Panc1 (cell line): ENCODE data around the gene SNX24. TPM values are rescaled to one million over a fixed set of nuclear protein-coding genes. Genes with fewer than 3 reads are reported as not detected.

Source experiments
- ATAC-seq: fragments of 200-7000 bp; cut with Tn5 transposase; 2 replicates; pipeline ENCODE4 v1.9.1; 2020; ENCODE audit warnings: mild to moderate bottlenecking, moderate library complexity
- BruUV-seq: library from RNA; stranded (reverse); fragments of 400-500 nt; replicated peaks from 2 replicates; lab custom pipeline; 2021; lab: Mats Ljungman, UMichigan
- CTCF ChIA-PET: fragments of 300-600 bp; sonication (Branson Sonifier 250); formaldehyde crosslinking; loops from one replicate; lab custom pipeline; 2022; ENCODE audit warnings: antibody characterized with exemption; lab: Charles Lee
- POLR2A ChIA-PET: fragments of 300-600 bp; sonication (Branson Sonifier 250); formaldehyde crosslinking; loops from one replicate; lab custom pipeline; 2022; ENCODE audit warnings: antibody characterized with exemption; lab: Charles Lee
- DNase-seq: peaks from one replicate; pipeline ENCODE4 v3.0.0-alpha.2; 2010; ENCODE audit warnings: low read depth, low spot score
- H3K27ac ChIP-seq: 2 replicates; pipeline ENCODE4 v1.5.1; 2011; ENCODE audit warnings: mild to moderate bottlenecking, low read length, inconsistent platforms
- H3K27me3 ChIP-seq: fragments of 200-500 bp; sonication (Bioruptor generic); 2 replicates; pipeline ENCODE4 v1.6.0; 2014; ENCODE audit warnings: low read length, inconsistent platforms; ENCODE audit not compliant: control insufficient read depth, insufficient read depth
- H3K36me3 ChIP-seq: fragments of 200-500 bp; sonication (Bioruptor generic); 2 replicates; pipeline ENCODE4 v1.5.1; 2014; ENCODE audit warnings: inconsistent platforms, mild to moderate bottlenecking, low read length, moderate library complexity; ENCODE audit not compliant: control insufficient read depth, insufficient read depth
- H3K4me1 ChIP-seq: 2 replicates; pipeline ENCODE4 v1.5.1; 2011; ENCODE audit warnings: inconsistent platforms, mild to moderate bottlenecking, low read length, moderate library complexity; ENCODE audit not compliant: control insufficient read depth, insufficient read depth
- H3K4me3 ChIP-seq, 2 experiments: 2 replicates each; pipeline ENCODE4 v1.5.1; 2011 to 2012; ENCODE audit warnings: low read depth in 2 of 2, low read length in 2 of 2, mild to moderate bottlenecking in 2 of 2, inconsistent platforms in 1 of 2, moderate library complexity in 1 of 2
- H3K9me3 ChIP-seq: fragments of 200-500 bp; sonication (Bioruptor generic); 2 replicates; pipeline ENCODE4 v1.5.1; 2014; ENCODE audit warnings: low read depth, mild to moderate bottlenecking, inconsistent platforms, low read length, moderate library complexity; ENCODE audit not compliant: control insufficient read depth, insufficient read depth
- CTCF ChIP-seq: fragments of 450-650 bp; IDR thresholded peaks from 2 replicates; pipeline ENCODE4 v1.5.1; 2017; ENCODE audit warnings: mild to moderate bottlenecking
- POLR2AphosphoS5 ChIP-seq: IDR thresholded peaks from 2 replicates; pipeline ENCODE4 v1.6.1; 2012; ENCODE audit warnings: mild to moderate bottlenecking, low read depth, low read length, moderate library complexity
- SIN3A ChIP-seq: IDR thresholded peaks from 2 replicates; pipeline ENCODE4 v1.6.1; 2012; ENCODE audit warnings: low read depth, mild to moderate bottlenecking, low read length, moderate library complexity, borderline replicate concordance; ENCODE audit not compliant: insufficient read depth
- TCF7L2 ChIP-seq: IDR thresholded peaks from 2 replicates; pipeline ENCODE4 v1.6.1; 2011; ENCODE audit warnings: mild to moderate bottlenecking, low read depth, low read length, inconsistent platforms
- in situ Hi-C: cut with HindIII; loops from 2 replicates; pipeline ENCODE4 v1.10.0; 2016; ENCODE audit warnings: low sequenced_read_pairs, low pct_unique_long_range_greater_than_20kb
- intact Hi-C: fragments of 100-400 bp; cut with micrococcal nuclease; formaldehyde crosslinking; loops from one replicate; pipeline ENCODE4 v1.10.0; 2022; ENCODE audit not compliant: unreplicated experiment
- total RNA-seq: library from RNA; stranded (reverse); gene quantifications from one replicate; pipeline ENCODE4 v1.2.1, GENCODE V29; 2021; ENCODE audit not compliant: unreplicated experiment
- TF ChIP-seq, protein P1 (sequence below), 2 experiments: IDR thresholded peaks; 2 replicates each; pipeline ENCODE4 v1.6.1; 2011 to 2012; ENCODE audit warnings: low read depth in 2 of 2, control low read depth in 1 of 2, low read length in 1 of 2, mild to moderate bottlenecking in 1 of 2, moderate library complexity in 1 of 2; ENCODE audit not compliant: insufficient read depth in 1 of 2

SNX24 gene
- total RNA-seq, 1 experiment from 2014 or later: 32.8 TPM

- POLR2A ChIA-PET: no interaction called here
- Histone ChIP-seq H3K36me3 (no peaks in the 10 kb centered on the region), H3K4me1 (peaks cover 12% of the 10 kb centered on the region), H3K4me3 (no peak overlapping the region), H3K27me3 (no peaks in the 10 kb centered on the region), H3K27ac (no peak overlapping the region), H3K9me3 (no peaks in the 10 kb centered on the region)
- DNase-seq (no peak), ATAC-seq (no peak)
- intact Hi-C loops (no loop called here), in situ Hi-C loops (no loop called here)
- no peak for TF ChIP-seq POLR2AphosphoS5
- TF ChIP-seq SIN3A: no peak
- TF ChIP-seq CTCF: no peak
- no peak for TF ChIP-seq TCF7L2
- TF ChIP-seq, protein P1, sequence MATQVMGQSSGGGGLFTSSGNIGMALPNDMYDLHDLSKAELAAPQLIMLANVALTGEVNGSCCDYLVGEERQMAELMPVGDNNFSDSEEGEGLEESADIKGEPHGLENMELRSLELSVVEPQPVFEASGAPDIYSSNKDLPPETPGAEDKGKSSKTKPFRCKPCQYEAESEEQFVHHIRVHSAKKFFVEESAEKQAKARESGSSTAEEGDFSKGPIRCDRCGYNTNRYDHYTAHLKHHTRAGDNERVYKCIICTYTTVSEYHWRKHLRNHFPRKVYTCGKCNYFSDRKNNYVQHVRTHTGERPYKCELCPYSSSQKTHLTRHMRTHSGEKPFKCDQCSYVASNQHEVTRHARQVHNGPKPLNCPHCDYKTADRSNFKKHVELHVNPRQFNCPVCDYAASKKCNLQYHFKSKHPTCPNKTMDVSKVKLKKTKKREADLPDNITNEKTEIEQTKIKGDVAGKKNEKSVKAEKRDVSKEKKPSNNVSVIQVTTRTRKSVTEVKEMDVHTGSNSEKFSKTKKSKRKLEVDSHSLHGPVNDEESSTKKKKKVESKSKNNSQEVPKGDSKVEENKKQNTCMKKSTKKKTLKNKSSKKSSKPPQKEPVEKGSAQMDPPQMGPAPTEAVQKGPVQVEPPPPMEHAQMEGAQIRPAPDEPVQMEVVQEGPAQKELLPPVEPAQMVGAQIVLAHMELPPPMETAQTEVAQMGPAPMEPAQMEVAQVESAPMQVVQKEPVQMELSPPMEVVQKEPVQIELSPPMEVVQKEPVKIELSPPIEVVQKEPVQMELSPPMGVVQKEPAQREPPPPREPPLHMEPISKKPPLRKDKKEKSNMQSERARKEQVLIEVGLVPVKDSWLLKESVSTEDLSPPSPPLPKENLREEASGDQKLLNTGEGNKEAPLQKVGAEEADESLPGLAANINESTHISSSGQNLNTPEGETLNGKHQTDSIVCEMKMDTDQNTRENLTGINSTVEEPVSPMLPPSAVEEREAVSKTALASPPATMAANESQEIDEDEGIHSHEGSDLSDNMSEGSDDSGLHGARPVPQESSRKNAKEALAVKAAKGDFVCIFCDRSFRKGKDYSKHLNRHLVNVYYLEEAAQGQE (IDR thresholded peaks at IDR 0.05; ENCODE audit: insufficient read depth in 1 of 2, low read depth in 2 of 2, low read length in 1 of 2): no peak
- BruUV-seq: no TSS peak
- CTCF ChIA-PET: no interaction called here
Measured at GRCh38 chr5:122936088-122936487, 90.7 kb downstream of the SNX24 start.

DNA sequence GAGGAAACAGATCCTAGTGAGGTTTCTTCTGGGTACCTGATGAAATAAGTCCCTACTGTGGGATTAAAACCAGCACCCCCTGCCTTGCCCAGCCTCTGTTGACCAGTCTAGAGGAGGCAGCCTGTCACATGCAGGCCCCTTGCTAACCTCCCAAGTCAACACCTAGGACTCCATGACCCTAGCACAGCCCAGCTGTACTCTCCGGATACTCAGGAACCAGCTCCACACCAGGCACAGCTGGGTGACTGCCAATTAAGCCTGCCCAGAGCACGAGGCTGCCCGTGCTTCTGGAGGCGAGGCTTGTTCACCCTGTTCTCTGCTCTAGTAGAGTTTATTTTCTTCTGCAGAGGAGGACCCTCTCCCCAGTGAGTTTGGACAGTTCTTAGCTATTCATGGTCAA lies 92.5 kb downstream of the SNX24 start:
- peaks cover 12% of the 10 kb centered on the region for H3K4me1 ChIP-seq
- no peaks in the 10 kb centered on the region for H3K9me3 ChIP-seq
- ChIA-PET CTCF (no interaction called here), POLR2A (no interaction called here)
- TF ChIP-seq CTCF (no peak), SIN3A (no peak), POLR2AphosphoS5 (no peak), TCF7L2 (no peak)
- TF ChIP-seq, protein P1 (IDR thresholded peaks at IDR 0.05; ENCODE audit: insufficient read depth in 1 of 2, low read depth in 2 of 2, low read length in 1 of 2): no peak
- H3K27me3 ChIP-seq: no peaks in the 10 kb centered on the region
- no peak overlapping the region for H3K27ac ChIP-seq
- no TSS peak for BruUV-seq
- no peak overlapping the region for H3K4me3 ChIP-seq
- no peak for DNase-seq
- ATAC-seq: no peak
- no peaks in the 10 kb centered on the region for H3K36me3 ChIP-seq
- in situ Hi-C loops (no loop called here), intact Hi-C loops (no loop called here)
